ENCODE measurements around the gene PRPS2. TPM values are rescaled to one million over a fixed set of nuclear protein-coding genes. Genes with fewer than 3 reads are reported as not detected.

The PRPS2 gene
- polyA plus RNA-seq, 1 of the 3 experiments (the other 2 are of a cell fraction): 11.1 TPM

DNA sequence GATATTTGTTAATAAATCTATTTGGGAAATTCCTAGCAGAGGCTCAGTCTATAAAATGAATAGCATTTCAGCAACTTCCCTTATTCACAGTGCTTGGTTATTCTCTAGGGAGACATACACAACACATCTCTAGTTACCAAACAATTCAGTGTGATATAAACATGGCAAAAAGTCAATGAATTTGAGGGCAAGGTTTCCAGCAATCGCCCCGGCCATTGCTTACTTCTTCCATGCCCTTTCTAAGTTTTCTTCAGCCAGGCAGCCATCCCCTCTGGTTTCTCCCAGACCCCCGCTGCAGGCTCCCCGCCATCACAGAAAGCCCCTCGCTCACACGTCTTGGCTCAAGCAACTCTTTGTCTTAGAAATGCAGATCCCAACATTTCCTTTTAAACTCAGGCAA is 80.0 kb downstream of the PRPS2 start:
- Histone ChIP-seq H4K20me1 (ENCODE audit: insufficient read depth) (no peaks in the 10 kb centered on the region), H3K9ac (no peak overlapping the region), H3K4me2 (no peak overlapping the region), H3K9me2 (no peaks in the 10 kb centered on the region), H3K9me3 (no peaks in the 10 kb centered on the region), H3K27ac (ENCODE audit: low read depth in 2 of 2, low read length in 1 of 2) (no peak overlapping the region), H3K4me1 (ENCODE audit: control insufficient read depth in 1 of 2, insufficient read depth in 2 of 2, low read depth in 1 of 2, low read length in 1 of 2) (no peaks in the 10 kb centered on the region), H3K36me3 (replicated peaks in 1 of 2; ENCODE audit: control insufficient read depth in 1 of 2, insufficient read depth in 2 of 2, low read length in 1 of 2) (no peaks in the 10 kb centered on the region), H3K27me3 (ENCODE audit: insufficient read depth) (no peaks in the 10 kb centered on the region), H3K79me2 (ENCODE audit: insufficient read depth) (no peaks in the 10 kb centered on the region), H3F3A (replicated peaks; ENCODE audit: insufficient read depth) (no peaks in the 10 kb centered on the region), H3K4me3 (ENCODE audit: low read depth in 2 of 2, low read length in 1 of 2) (no peak overlapping the region), H2AFZ (ENCODE audit: low read depth) (no peak overlapping the region)
- DNase-seq: no peak
- ChIA-PET CTCF (no interaction called here), POLR2A (no interaction called here)
- WGBS (ENCODE audit: low lambda C conversion rate): 36% methylated on average over 6 of the region's 6 CpGs
- TF ChIP-seq TAF1 (IDR thresholded peaks at IDR 0.05; ENCODE audit: borderline replicate concordance, low read depth, low read length) (no peak), RCOR1 (IDR thresholded peaks at IDR 0.05; ENCODE audit: low read length) (no peak), SIN3A (IDR thresholded peaks at IDR 0.05; ENCODE audit: borderline replicate concordance, low read depth, low read length) (no peak), CHD2 (IDR thresholded peaks at IDR 0.05; ENCODE audit: low read length, partially characterized antibody) (no peak)
- TF ChIP-seq, protein P1, sequence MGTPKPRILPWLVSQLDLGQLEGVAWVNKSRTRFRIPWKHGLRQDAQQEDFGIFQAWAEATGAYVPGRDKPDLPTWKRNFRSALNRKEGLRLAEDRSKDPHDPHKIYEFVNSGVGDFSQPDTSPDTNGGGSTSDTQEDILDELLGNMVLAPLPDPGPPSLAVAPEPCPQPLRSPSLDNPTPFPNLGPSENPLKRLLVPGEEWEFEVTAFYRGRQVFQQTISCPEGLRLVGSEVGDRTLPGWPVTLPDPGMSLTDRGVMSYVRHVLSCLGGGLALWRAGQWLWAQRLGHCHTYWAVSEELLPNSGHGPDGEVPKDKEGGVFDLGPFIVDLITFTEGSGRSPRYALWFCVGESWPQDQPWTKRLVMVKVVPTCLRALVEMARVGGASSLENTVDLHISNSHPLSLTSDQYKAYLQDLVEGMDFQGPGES (IDR thresholded peaks at IDR 0.05; ENCODE audit: low read depth, low read length): no peak
- TF ChIP-seq, protein P2, sequence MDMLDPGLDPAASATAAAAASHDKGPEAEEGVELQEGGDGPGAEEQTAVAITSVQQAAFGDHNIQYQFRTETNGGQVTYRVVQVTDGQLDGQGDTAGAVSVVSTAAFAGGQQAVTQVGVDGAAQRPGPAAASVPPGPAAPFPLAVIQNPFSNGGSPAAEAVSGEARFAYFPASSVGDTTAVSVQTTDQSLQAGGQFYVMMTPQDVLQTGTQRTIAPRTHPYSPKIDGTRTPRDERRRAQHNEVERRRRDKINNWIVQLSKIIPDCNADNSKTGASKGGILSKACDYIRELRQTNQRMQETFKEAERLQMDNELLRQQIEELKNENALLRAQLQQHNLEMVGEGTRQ (IDR thresholded peaks at IDR 0.05; ENCODE audit: borderline replicate concordance, low read depth, low read length): no peak

DNA sequence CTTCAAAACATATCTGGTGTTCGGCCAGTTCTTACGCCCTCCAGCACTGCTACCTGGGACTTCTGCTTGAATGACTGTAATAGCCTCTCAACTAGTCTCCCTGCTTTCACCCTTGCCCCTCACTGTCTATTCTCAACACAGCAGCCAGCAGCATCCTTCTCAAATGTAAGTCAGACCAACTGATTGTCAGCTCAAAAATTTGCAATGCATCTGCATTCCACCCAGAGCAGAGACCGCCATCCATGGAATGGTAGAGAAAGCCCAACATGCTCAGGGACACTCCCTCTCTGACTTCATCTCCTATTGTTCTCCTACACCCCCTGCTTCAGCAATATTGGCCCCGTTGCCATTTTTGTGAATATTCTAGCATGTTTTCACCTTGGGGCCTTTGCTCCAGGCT is 81.5 kb downstream of the PRPS2 start:
- Histone ChIP-seq H4K20me1 (ENCODE audit: insufficient read depth) (no peaks in the 10 kb centered on the region), H3K27ac (ENCODE audit: low read depth in 2 of 2, low read length in 1 of 2) (no peak overlapping the region), H3K4me2 (no peak overlapping the region), H3K4me3 (ENCODE audit: low read depth in 2 of 2, low read length in 1 of 2) (no peak overlapping the region), H3F3A (replicated peaks; ENCODE audit: insufficient read depth) (no peaks in the 10 kb centered on the region), H2AFZ (ENCODE audit: low read depth) (no peak overlapping the region), H3K36me3 (replicated peaks in 1 of 2; ENCODE audit: control insufficient read depth in 1 of 2, insufficient read depth in 2 of 2, low read length in 1 of 2) (no peaks in the 10 kb centered on the region), H3K9me3 (no peaks in the 10 kb centered on the region), H3K4me1 (ENCODE audit: control insufficient read depth in 1 of 2, insufficient read depth in 2 of 2, low read depth in 1 of 2, low read length in 1 of 2) (peaks cover 0 to 3% of the 10 kb centered on the region in 2 experiments; a peak in 1 of 4 replicates), H3K9me2 (no peaks in the 10 kb centered on the region), H3K9ac (no peak overlapping the region), H3K79me2 (ENCODE audit: insufficient read depth) (no peaks in the 10 kb centered on the region), H3K27me3 (ENCODE audit: insufficient read depth) (no peaks in the 10 kb centered on the region; the same call in 1 of the 2 replicates)
- 39% methylated on average over 4 of the region's 4 CpGs for WGBS (ENCODE audit: low lambda C conversion rate)
- no peak for DNase-seq
- CTCF ChIA-PET: no interaction called here
- TF ChIP-seq, protein P3, sequence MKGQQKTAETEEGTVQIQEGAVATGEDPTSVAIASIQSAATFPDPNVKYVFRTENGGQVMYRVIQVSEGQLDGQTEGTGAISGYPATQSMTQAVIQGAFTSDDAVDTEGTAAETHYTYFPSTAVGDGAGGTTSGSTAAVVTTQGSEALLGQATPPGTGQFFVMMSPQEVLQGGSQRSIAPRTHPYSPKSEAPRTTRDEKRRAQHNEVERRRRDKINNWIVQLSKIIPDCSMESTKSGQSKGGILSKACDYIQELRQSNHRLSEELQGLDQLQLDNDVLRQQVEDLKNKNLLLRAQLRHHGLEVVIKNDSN (IDR thresholded peaks at IDR 0.05; ENCODE audit: borderline replicate concordance, low read depth): no peak
- TF ChIP-seq, protein P4, sequence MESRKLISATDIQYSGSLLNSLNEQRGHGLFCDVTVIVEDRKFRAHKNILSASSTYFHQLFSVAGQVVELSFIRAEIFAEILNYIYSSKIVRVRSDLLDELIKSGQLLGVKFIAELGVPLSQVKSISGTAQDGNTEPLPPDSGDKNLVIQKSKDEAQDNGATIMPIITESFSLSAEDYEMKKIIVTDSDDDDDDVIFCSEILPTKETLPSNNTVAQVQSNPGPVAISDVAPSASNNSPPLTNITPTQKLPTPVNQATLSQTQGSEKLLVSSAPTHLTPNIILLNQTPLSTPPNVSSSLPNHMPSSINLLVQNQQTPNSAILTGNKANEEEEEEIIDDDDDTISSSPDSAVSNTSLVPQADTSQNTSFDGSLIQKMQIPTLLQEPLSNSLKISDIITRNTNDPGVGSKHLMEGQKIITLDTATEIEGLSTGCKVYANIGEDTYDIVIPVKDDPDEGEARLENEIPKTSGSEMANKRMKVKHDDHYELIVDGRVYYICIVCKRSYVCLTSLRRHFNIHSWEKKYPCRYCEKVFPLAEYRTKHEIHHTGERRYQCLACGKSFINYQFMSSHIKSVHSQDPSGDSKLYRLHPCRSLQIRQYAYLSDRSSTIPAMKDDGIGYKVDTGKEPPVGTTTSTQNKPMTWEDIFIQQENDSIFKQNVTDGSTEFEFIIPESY (IDR thresholded peaks at IDR 0.05; ENCODE audit: borderline replicate concordance, low read depth): no peak
- TF ChIP-seq, protein P5, sequence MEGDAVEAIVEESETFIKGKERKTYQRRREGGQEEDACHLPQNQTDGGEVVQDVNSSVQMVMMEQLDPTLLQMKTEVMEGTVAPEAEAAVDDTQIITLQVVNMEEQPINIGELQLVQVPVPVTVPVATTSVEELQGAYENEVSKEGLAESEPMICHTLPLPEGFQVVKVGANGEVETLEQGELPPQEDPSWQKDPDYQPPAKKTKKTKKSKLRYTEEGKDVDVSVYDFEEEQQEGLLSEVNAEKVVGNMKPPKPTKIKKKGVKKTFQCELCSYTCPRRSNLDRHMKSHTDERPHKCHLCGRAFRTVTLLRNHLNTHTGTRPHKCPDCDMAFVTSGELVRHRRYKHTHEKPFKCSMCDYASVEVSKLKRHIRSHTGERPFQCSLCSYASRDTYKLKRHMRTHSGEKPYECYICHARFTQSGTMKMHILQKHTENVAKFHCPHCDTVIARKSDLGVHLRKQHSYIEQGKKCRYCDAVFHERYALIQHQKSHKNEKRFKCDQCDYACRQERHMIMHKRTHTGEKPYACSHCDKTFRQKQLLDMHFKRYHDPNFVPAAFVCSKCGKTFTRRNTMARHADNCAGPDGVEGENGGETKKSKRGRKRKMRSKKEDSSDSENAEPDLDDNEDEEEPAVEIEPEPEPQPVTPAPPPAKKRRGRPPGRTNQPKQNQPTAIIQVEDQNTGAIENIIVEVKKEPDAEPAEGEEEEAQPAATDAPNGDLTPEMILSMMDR (IDR thresholded peaks at IDR 0.05): no peak
- no peak for TF ChIP-seq JUND (IDR thresholded peaks at IDR 0.05)
- TF ChIP-seq FOXM1 (IDR thresholded peaks at IDR 0.05; ENCODE audit: low read depth): no peak
- TF ChIP-seq GATA2 (CRISPR knock-in tag; IDR thresholded peaks at IDR 0.05): no peak
- POLR2A ChIA-PET: no interaction called here
